ENCODE measurements around the gene VEGFB. TPM values are rescaled to one million over a fixed set of nuclear protein-coding genes. Genes with fewer than 3 reads are reported as not detected.

VEGFB gene
- total and polyA plus RNA-seq, 2 donors (not counting 3 experiments of a cell fraction or from before 2014, with no cell fraction given) = 19.3 to 98.1 TPM

- no peak for DNase-seq (ENCODE audit: low read depth, low spot score)
- CTCF ChIA-PET = interaction anchor here (1.1 to 2.2 kb wide), 2 partner anchors 13 to 16 kb away, joined by 4 to 8 read pairs; no protein-coding TSS in a partner anchor
- BruUV-seq (replicated peaks) = no TSS peak
These were observed 53.4 kb downstream of the VEGFB start for GRCh38 chr11:64287676-64288352.

More at GRCh38 chr11:64287676-64288352, 53.4 kb downstream of the VEGFB start:
- Histone ChIP-seq H3K4me2 (ENCODE audit: insufficient read depth, low read length) (no peak overlapping the region), H3K27ac (ENCODE audit: insufficient read depth, low read depth, low read length) (no peak overlapping the region), H4K20me1 (replicated peaks; ENCODE audit: control insufficient read depth, extremely low read depth, insufficient read depth, low read length) (no peaks in the 10 kb centered on the region), H3K27me3 (ENCODE audit: control insufficient read depth in 2 of 2, insufficient read depth in 2 of 2, low read length in 2 of 2) (peaks cover 20 to 29% of the 10 kb centered on the region in 2 experiments), H3K4me3 (replicated peaks in 1 of 3; ENCODE audit: insufficient read depth in 1 of 3, low read depth in 1 of 3, low read length in 3 of 3) (no peak overlapping the region), H3K9ac (replicated peaks; ENCODE audit: extremely low read depth, insufficient read depth, low read length) (no peak overlapping the region), H3K36me3 (ENCODE audit: control insufficient read depth in 2 of 2, extremely low read depth in 1 of 2, insufficient read depth in 2 of 2, low read length in 2 of 2) (no peaks in the 10 kb centered on the region), H3K79me2 (ENCODE audit: control insufficient read depth, insufficient read depth, low read length) (peaks cover 2% of the 10 kb centered on the region), H3K4me1 (ENCODE audit: control insufficient read depth, extremely low read depth, insufficient read depth, low read length) (peaks cover 11% of the 10 kb centered on the region), H2AFZ (ENCODE audit: low read depth, low read length) (no peak overlapping the region), H3K9me3 (replicated peaks; ENCODE audit: control insufficient read depth, insufficient read depth, low read length) (no peaks in the 10 kb centered on the region), H3K9me1 (replicated peaks; ENCODE audit: control insufficient read depth, extremely low read depth, insufficient read depth, low read length) (no peaks in the 10 kb centered on the region)
- TF ChIP-seq CTCF (IDR thresholded peaks at IDR 0.05; ENCODE audit: extremely low read depth in 1 of 2, insufficient read depth in 1 of 2, low read depth in 1 of 2, low read length in 2 of 2) (no peak), POLR2AphosphoS5 (IDR thresholded peaks at IDR 0.05; ENCODE audit: insufficient read depth, low read depth, low read length) (no peak), EZH2 (IDR thresholded peaks at IDR 0.05; ENCODE audit: borderline replicate concordance, low read depth, low read length, severe bottlenecking) (no peak), GATA2 (IDR thresholded peaks at IDR 0.05; ENCODE audit: insufficient read depth, insufficient read length, low read depth, low read length) (no peak), JUN (IDR thresholded peaks at IDR 0.05; ENCODE audit: borderline replicate concordance, insufficient read depth, insufficient read length, low read depth) (no peak), MAX (IDR thresholded peaks at IDR 0.05; ENCODE audit: insufficient read depth, insufficient read length) (no peak), MYC (IDR thresholded peaks at IDR 0.05; ENCODE audit: low read depth, low read length) (no peak), FOS (IDR thresholded peaks at IDR 0.05; ENCODE audit: borderline replicate concordance, insufficient read depth, low read length) (no peak), POLR2A (IDR thresholded peaks at IDR 0.05; ENCODE audit: low read depth, low read length) (no peak)
- POLR2A ChIA-PET = interaction anchor here (0.5 kb wide), 1 partner anchor 17 kb away, joined by 3 read pairs; no protein-coding TSS in a partner anchor
- intact Hi-C loops (cut with micrococcal nuclease) = loop anchor here (5.0 kb wide), 1 partner anchor 101 kb away; the partner anchor contains the start of gene STIP1
- FAIRE-seq = no peak
- dilution Hi-C loops (cut with MboI; ENCODE audit: extremely low pct_ligation_motif_present, low sequenced_read_pairs) = no loop called here
